Uterus (tissue), 2 donors: ENCODE results near the gene FUT8.

ENCODE experiments used
- POLR2A ChIP-seq, 2 donors: fragments of 450-650 bp; IDR thresholded peaks; one replicate each; pipeline ENCODE4 v1.6.1; 2016; ENCODE audit warnings: antibody characterized with exemption in 2 of 2, mild to moderate bottlenecking in 1 of 2, moderate library complexity in 1 of 2
- TF ChIP-seq, protein P1 (sequence below), 4 experiments: fragments of 200-600 bp in 2 of 4; fragments of 450-650 bp in 2 of 4; sonication (generic) in 2 of 4; IDR thresholded peaks; one replicate each; pipeline ENCODE4 v1.5.1; 2016 to 2019; ENCODE audit warnings: antibody characterized with exemption in 4 of 4, mild to moderate bottlenecking in 2 of 4, moderate library complexity in 1 of 4

DNA sequence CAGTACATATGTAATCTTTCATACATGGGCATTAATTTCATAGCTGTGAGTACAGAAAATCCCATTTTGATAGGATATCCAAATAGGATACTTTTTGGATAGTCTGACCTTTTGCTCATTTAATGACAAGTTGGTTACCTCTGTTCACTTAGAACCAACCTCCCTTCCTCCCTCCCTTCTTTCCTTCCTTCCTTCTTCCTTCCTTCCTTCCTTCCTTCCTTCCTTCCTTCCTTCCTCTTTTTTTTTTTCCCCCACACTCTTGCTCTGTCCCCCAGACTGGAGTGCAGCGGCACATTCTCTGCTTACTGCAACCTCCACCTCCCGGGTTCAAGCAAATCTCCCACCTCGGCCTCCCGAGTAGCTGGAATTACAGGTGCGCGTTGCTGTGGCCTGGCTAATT, 162.9 kb downstream of the FUT8 start:
- TF ChIP-seq, protein P1, sequence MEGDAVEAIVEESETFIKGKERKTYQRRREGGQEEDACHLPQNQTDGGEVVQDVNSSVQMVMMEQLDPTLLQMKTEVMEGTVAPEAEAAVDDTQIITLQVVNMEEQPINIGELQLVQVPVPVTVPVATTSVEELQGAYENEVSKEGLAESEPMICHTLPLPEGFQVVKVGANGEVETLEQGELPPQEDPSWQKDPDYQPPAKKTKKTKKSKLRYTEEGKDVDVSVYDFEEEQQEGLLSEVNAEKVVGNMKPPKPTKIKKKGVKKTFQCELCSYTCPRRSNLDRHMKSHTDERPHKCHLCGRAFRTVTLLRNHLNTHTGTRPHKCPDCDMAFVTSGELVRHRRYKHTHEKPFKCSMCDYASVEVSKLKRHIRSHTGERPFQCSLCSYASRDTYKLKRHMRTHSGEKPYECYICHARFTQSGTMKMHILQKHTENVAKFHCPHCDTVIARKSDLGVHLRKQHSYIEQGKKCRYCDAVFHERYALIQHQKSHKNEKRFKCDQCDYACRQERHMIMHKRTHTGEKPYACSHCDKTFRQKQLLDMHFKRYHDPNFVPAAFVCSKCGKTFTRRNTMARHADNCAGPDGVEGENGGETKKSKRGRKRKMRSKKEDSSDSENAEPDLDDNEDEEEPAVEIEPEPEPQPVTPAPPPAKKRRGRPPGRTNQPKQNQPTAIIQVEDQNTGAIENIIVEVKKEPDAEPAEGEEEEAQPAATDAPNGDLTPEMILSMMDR (IDR thresholded peaks at IDR 0.05): no peak
- TF ChIP-seq POLR2A (IDR thresholded peaks at IDR 0.05): no peak
